Neuronal stem cell (in vitro differentiated cells): Measurements from ENCODE around the gene MTUS2.
A peak's percentile ranks its signal among the peaks of the same experiment; 100 is the strongest.

Source experiments
- DNase-seq: peaks from one replicate; pipeline ENCODE4 v3.0.0-alpha.2; 2013; ENCODE audit warnings: low spot score
- H2AFZ ChIP-seq: one replicate; pipeline ENCODE4 v1.6.1; 2013; ENCODE audit warnings: mild to moderate bottlenecking, low read length, inconsistent platforms
- H2AK5ac ChIP-seq: 2 replicates; pipeline ENCODE4 v1.6.1; 2013; ENCODE audit warnings: low read depth, mild to moderate bottlenecking, inconsistent platforms, low read length, moderate library complexity, mixed read lengths
- H2BK120ac ChIP-seq: 2 replicates; pipeline ENCODE4 v1.6.1; 2013; ENCODE audit warnings: low read depth, mild to moderate bottlenecking, inconsistent platforms, low read length, moderate library complexity, mixed read lengths
- H2BK12ac ChIP-seq: one replicate; pipeline ENCODE4 v1.6.1; 2013; ENCODE audit warnings: low read length, inconsistent platforms
- H2BK15ac ChIP-seq: 2 replicates; pipeline ENCODE4 v1.6.1; 2013; ENCODE audit warnings: mild to moderate bottlenecking, low read length, inconsistent platforms, mixed read lengths
- H2BK5ac ChIP-seq: one replicate; pipeline ENCODE4 v1.6.1; 2013; ENCODE audit warnings: inconsistent platforms, mild to moderate bottlenecking, low read length, moderate library complexity
- H3K14ac ChIP-seq: one replicate; pipeline ENCODE4 v1.6.1; 2013; ENCODE audit warnings: low read length, inconsistent platforms
- H3K18ac ChIP-seq: 2 replicates; pipeline ENCODE4 v1.6.1; 2013; ENCODE audit warnings: low read length, inconsistent platforms
- H3K23ac ChIP-seq: 2 replicates; pipeline ENCODE4 v1.6.1; 2013; ENCODE audit warnings: low read depth, mild to moderate bottlenecking, mixed read lengths, low read length, inconsistent platforms; ENCODE audit not compliant: poor library complexity
- H3K27ac ChIP-seq: replicated peaks from 3 replicates; pipeline ENCODE4 v1.5.1; 2013; ENCODE audit warnings: low read length, inconsistent platforms
- H3K27me3 ChIP-seq, 3 experiments: 2 replicates each; pipeline ENCODE4 v1.6.1; 2013; ENCODE audit warnings: low read length in 3 of 3, mild to moderate bottlenecking in 2 of 3, inconsistent platforms in 1 of 3, low read depth in 1 of 3, mixed read lengths in 1 of 3, moderate library complexity in 1 of 3; ENCODE audit not compliant: control insufficient read depth in 3 of 3, insufficient read depth in 3 of 3
- H3K36me3 ChIP-seq, 2 donors: replicated peaks in 1 of 2; 2 replicates each; pipeline ENCODE4 v1.6.1; 2013; ENCODE audit warnings: low read length in 2 of 2; ENCODE audit not compliant: control insufficient read depth in 2 of 2, insufficient read depth in 2 of 2
- H3K4ac ChIP-seq: 2 replicates; pipeline ENCODE4 v1.6.1; 2013; ENCODE audit warnings: inconsistent platforms, mild to moderate bottlenecking, low read length, moderate library complexity
- H3K4me1 ChIP-seq, 2 donors: 1 replicate in 1 of 2; 2 replicates in 1 of 2; pipeline ENCODE4 v1.6.1; 2013; ENCODE audit warnings: low read length in 2 of 2, low read depth in 1 of 2; ENCODE audit not compliant: control insufficient read depth in 2 of 2, insufficient read depth in 1 of 2
- H3K4me2 ChIP-seq: one replicate; pipeline ENCODE4 v1.6.1; 2013; ENCODE audit warnings: mild to moderate bottlenecking, low read length, inconsistent platforms; ENCODE audit not compliant: insufficient read depth, poor library complexity, severe bottlenecking
- H3K4me3 ChIP-seq, 2 donors: 2 replicates each; pipeline ENCODE4 v1.5.1; 2013; ENCODE audit warnings: low read length in 2 of 2, mild to moderate bottlenecking in 2 of 2, inconsistent platforms in 1 of 2, moderate library complexity in 1 of 2
- H3K79me1 ChIP-seq: one replicate; pipeline ENCODE4 v1.6.1; 2013; ENCODE audit warnings: low read depth, mild to moderate bottlenecking, inconsistent platforms, low read length, moderate library complexity
- H3K9ac ChIP-seq: one replicate; pipeline ENCODE4 v1.6.1; 2013; ENCODE audit warnings: mild to moderate bottlenecking, low read depth, low read length, inconsistent platforms; ENCODE audit not compliant: poor library complexity
- H3K9me3 ChIP-seq, 2 donors: replicated peaks in 1 of 2; 2 replicates each; pipeline versions ENCODE3 to v1.6.1; 2013; ENCODE audit warnings: low read length in 2 of 2, mild to moderate bottlenecking in 2 of 2, inconsistent platforms in 1 of 2, low read depth in 1 of 2, mixed read lengths in 1 of 2, moderate library complexity in 1 of 2; ENCODE audit not compliant: control insufficient read depth in 2 of 2, insufficient read depth in 1 of 2
- H4K8ac ChIP-seq: one replicate; pipeline ENCODE4 v1.6.1; 2013; ENCODE audit warnings: low read depth, mild to moderate bottlenecking, inconsistent platforms, low read length, moderate library complexity
- H4K91ac ChIP-seq: one replicate; pipeline ENCODE4 v1.6.1; 2013; ENCODE audit warnings: low read length, low read depth, mild to moderate bottlenecking, inconsistent platforms; ENCODE audit not compliant: poor library complexity
- WGBS, 2 donors: extraction: QIAGEN DNeasy Blood & Tissue Kit; methylation state at CpG; one replicate each; pipeline ENCODE4 v1.1.7; 2013; ENCODE audit warnings: missing lambda C conversion rate in 2 of 2, mixed read lengths in 1 of 2; ENCODE audit not compliant: insufficient read length in 2 of 2, insufficient replicate concordance in 1 of 2; ENCODE audit errors: extremely low coverage in 2 of 2; 5-methylcytosine and 5-hydroxymethylcytosine counted together

MTUS2 gene

GRCh38 chr13:29224206-29224605, 404.1 kb downstream of the MTUS2 start:
- no peak overlapping the region for H3K23ac ChIP-seq
- no peaks in the 10 kb centered on the region for H3K27me3 ChIP-seq
- no peak overlapping the region for H2AK5ac ChIP-seq
- no peak for DNase-seq
- peaks cover 0 to 3% of the 10 kb centered on the region in 2 donors for H3K36me3 ChIP-seq
- no peak overlapping the region for H3K18ac ChIP-seq
- no peak overlapping the region for H2BK12ac ChIP-seq
- WGBS, 2 donors, result 100% methylated on average over 1 of the region's 2 CpGs; no CpG with 5 or more reads in 1 of the 2 donors
- no peak overlapping the region for H3K4ac ChIP-seq
- peaks cover 0 to 5% of the 10 kb centered on the region in 2 donors for H3K9me3 ChIP-seq
- H2AFZ ChIP-seq, result no peak overlapping the region
- H2BK120ac ChIP-seq, result no peak overlapping the region
- peak overlapping the region; percentile 72 for H4K8ac ChIP-seq
- no peak overlapping the region for H2BK5ac ChIP-seq
- no peak overlapping the region for H3K4me3 ChIP-seq
- no peaks in the 10 kb centered on the region for H3K79me1 ChIP-seq
- H3K4me2 ChIP-seq, result no peak overlapping the region
- H3K27ac ChIP-seq, result no peak overlapping the region
- H4K91ac ChIP-seq, result no peak overlapping the region
- H3K4me1 ChIP-seq, result no peaks in the 10 kb centered on the region
- H2BK15ac ChIP-seq, result no peak overlapping the region
- H3K14ac ChIP-seq, result no peak overlapping the region
- H3K9ac ChIP-seq, result no peak overlapping the region

GRCh38 chr13:29227576-29227975, 407.4 kb downstream of the MTUS2 start:
- Histone ChIP-seq H2AFZ (no peak overlapping the region), H3K4ac (no peak overlapping the region), H2BK120ac (no peak overlapping the region), H2BK12ac (no peak overlapping the region), H3K23ac (no peak overlapping the region), H3K14ac (no peak overlapping the region), H3K79me1 (no peaks in the 10 kb centered on the region), H3K9me3 (peaks cover 0 to 5% of the 10 kb centered on the region in 2 donors), H2BK5ac (no peak overlapping the region), H3K27me3 (no peaks in the 10 kb centered on the region), H2BK15ac (no peak overlapping the region), H3K27ac (no peak overlapping the region), H4K8ac (no peak overlapping the region), H3K36me3 (peaks cover 0 to 3% of the 10 kb centered on the region in 2 donors), H3K4me2 (no peak overlapping the region), H3K4me3 (no peak overlapping the region), H3K9ac (no peak overlapping the region), H2AK5ac (no peak overlapping the region), H4K91ac (no peak overlapping the region), H3K18ac (no peak overlapping the region), H3K4me1 (no peaks in the 10 kb centered on the region)
- DNase-seq, result no peak

DNA sequence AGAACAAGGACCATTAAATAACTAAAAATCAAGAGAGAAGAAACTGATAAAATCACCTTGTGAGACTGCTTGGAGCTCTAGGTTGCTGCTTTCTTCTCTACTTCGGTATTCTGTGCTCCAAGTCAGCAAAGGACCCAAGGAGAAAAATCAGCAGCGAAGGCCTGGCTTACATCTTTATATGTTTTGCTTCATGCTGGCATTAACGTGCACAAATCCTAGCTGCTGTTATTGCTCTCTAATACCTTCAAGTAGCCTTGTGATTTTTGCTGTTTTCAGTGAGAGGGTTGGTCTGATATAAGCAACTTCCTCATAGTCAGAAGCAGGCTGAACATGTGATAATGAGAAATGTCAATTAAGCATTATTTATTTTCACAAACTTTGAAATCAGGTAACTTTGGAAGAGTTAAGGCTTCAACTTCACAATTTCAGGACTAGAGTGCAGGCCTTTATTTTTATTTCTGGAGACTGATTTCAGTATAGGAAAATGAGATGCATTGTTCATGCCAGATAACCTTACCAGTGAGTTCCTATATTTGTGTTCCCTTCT, 410.2 kb downstream of the MTUS2 start:
- WGBS, 2 donors, result no CpG with 5 or more reads among the region's 3 CpGs
- no peak overlapping the region for H3K14ac ChIP-seq

DNA sequence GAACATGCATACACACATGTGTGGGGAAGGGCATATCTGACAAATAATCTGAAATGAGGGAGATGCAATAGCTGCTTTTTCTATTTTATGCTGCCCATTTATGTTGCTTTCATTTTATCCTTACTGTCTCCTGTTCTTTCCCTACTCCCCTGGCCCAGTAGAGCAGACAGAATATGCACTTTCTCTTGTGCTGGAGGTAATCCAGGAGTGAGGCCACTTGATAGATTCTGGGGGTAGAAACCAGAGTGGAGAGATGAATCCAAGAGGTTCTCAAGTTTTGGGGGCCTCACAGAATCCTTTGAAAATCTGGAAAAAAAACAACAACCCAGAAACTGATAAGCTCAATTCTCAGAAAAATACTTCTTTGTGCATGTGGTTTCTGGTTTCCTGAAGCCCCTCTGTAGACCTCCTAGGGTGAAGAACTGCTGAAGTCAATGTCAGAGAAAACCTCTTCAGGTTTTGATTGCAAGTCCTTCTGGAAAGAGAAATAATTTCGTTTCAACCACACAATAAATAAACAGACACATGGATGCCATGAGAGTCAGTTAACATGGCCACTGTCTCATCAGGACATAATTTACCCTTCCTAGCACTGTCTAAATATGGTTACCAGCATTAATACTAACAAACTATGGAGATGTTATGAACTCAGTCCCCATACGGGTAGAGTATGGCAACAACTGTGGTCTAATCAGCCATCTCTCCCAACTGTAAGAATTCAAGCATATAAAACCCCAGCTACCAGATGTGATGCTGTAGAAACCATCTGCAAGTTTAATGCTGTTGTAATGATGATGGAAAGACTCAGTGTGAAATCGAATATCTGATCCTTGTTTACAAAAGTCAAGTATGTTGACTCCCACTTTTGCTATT, 419.8 kb downstream of the MTUS2 start:
- no peak overlapping the region for H4K91ac ChIP-seq
- no peak overlapping the region for H4K8ac ChIP-seq
- no peak overlapping the region for H3K9ac ChIP-seq
- H2AK5ac ChIP-seq, result no peak overlapping the region
- H3K27me3 ChIP-seq, result no peaks in the 10 kb centered on the region
- H3K18ac ChIP-seq, result no peak overlapping the region
- H2BK15ac ChIP-seq, result no peak overlapping the region
- H3K14ac ChIP-seq, result no peak overlapping the region
- H3K4me2 ChIP-seq, result no peak overlapping the region
- H3K4me3 ChIP-seq, result no peak overlapping the region
- WGBS, 2 donors, result no CpG with 5 or more reads among the region's 3 CpGs
- H3K79me1 ChIP-seq, result no peaks in the 10 kb centered on the region
- no peak overlapping the region for H2BK12ac ChIP-seq
- H3K36me3 ChIP-seq, result no peaks in the 10 kb centered on the region
- no peak overlapping the region for H2BK5ac ChIP-seq
- no peak overlapping the region for H3K23ac ChIP-seq
- no peak overlapping the region for H2AFZ ChIP-seq
- no peak overlapping the region for H3K27ac ChIP-seq
- H2BK120ac ChIP-seq, result no peak overlapping the region
- no peaks in the 10 kb centered on the region for H3K9me3 ChIP-seq
- no peak overlapping the region for H3K4ac ChIP-seq
- no peaks in the 10 kb centered on the region for H3K4me1 ChIP-seq
- no peak for DNase-seq

More for the DNA sequence above, 410.2 kb downstream of the MTUS2 start:
- Histone ChIP-seq H3K79me1 (no peaks in the 10 kb centered on the region), H2AFZ (no peak overlapping the region), H2BK12ac (no peak overlapping the region), H3K4me2 (no peak overlapping the region), H2BK5ac (no peak overlapping the region), H3K27ac (no peak overlapping the region), H3K18ac (no peak overlapping the region), H4K8ac (no peak overlapping the region), H2BK120ac (no peak overlapping the region), H3K27me3 (no peaks in the 10 kb centered on the region), H2BK15ac (no peak overlapping the region), H3K9me3 (no peaks in the 10 kb centered on the region), H3K4me1 (no peaks in the 10 kb centered on the region), H3K4ac (no peak overlapping the region), H4K91ac (no peak overlapping the region), H3K9ac (no peak overlapping the region), H3K23ac (no peak overlapping the region), H3K36me3 (no peaks in the 10 kb centered on the region), H2AK5ac (no peak overlapping the region), H3K4me3 (no peak overlapping the region)
- no peak for DNase-seq
